T-cell (primary cell): ENCODE data around the gene PXT1. TPM values are rescaled to one million over a fixed set of nuclear protein-coding genes. Genes with fewer than 3 reads are reported as not detected.

Experiments used
- ATAC-seq, 4 experiments: fragments of 200-7000 bp in 3 of 4; fragments of 150-1000 bp in 1 of 4; cut with Tn5 transposase; replicated peaks in 1 of 4; 1 replicate in 3 of 4; 2 replicates in 1 of 4; pipeline ENCODE4 v1.10.0; 2021; ENCODE audit warnings: moderate library complexity in 3 of 4, mild to moderate bottlenecking in 2 of 4, moderate number of reproducible peaks in 1 of 4
- CTCF ChIA-PET, 2 donors: fragments of 300-600 bp; sonication (Branson Sonifier 250); formaldehyde crosslinking; loops; one replicate each; lab custom pipeline; 2022; ENCODE audit warnings: antibody characterized with exemption in 2 of 2; lab: Charles Lee
- POLR2A ChIA-PET, 2 donors: fragments of 300-600 bp; sonication (Branson Sonifier 250); formaldehyde crosslinking; loops; one replicate each; lab custom pipeline; 2022; ENCODE audit warnings: antibody characterized with exemption in 2 of 2; lab: Charles Lee
- DNase-seq, 35 experiments: peaks; one replicate each; pipeline versions ENCODE4 v3.0.0 to v3.0.0-alpha.2; 2013 to 2023
- H3K27ac ChIP-seq: one replicate; pipeline ENCODE4 v1.5.1; 2013; ENCODE audit warnings: low read length
- H3K27me3 ChIP-seq, 2 experiments: replicated peaks in 1 of 2; 1 replicate in 1 of 2; 2 replicates in 1 of 2; pipeline versions ENCODE4 v1.6.1 to v1.7.0; 2013; ENCODE audit warnings: low read length in 1 of 2, mixed read lengths in 1 of 2; ENCODE audit not compliant: control insufficient read depth in 2 of 2, insufficient read depth in 2 of 2; ENCODE audit errors: extremely low read depth in 1 of 2
- H3K36me3 ChIP-seq, 2 donors: 1 replicate in 1 of 2; 2 replicates in 1 of 2; pipeline versions ENCODE4 v1.6.1 to v1.7.0; 2013; ENCODE audit warnings: low read length in 1 of 2; ENCODE audit not compliant: control insufficient read depth in 2 of 2, insufficient read depth in 1 of 2; ENCODE audit errors: extremely low read depth in 1 of 2
- H3K4me1 ChIP-seq, 2 experiments: 1 replicate in 1 of 2; 2 replicates in 1 of 2; pipeline versions ENCODE4 v1.6.1 to v1.7.0; 2013; ENCODE audit warnings: low read length in 2 of 2, mixed read lengths in 1 of 2; ENCODE audit not compliant: insufficient read depth in 2 of 2, control insufficient read depth in 1 of 2; ENCODE audit errors: extremely low read depth in 1 of 2
- H3K4me3 ChIP-seq, 2 donors: 1 replicate in 1 of 2; 2 replicates in 1 of 2; pipeline versions ENCODE4 v1.5.1 to v1.7.0; 2013; ENCODE audit warnings: mild to moderate bottlenecking in 2 of 2, low read length in 1 of 2, moderate library complexity in 1 of 2; ENCODE audit not compliant: control insufficient read depth in 1 of 2; ENCODE audit errors: extremely low read depth in 1 of 2
- H3K9me3 ChIP-seq: 2 replicates; pipeline ENCODE4 v1.7.0; 2013
- H3K27ac Mint-ChIP-seq, 2 donors: one replicate each; pipeline ENCODE4 v1.8.0; 2020 to 2021; ENCODE audit warnings: mild to moderate bottlenecking in 2 of 2, mixed read lengths in 2 of 2
- H3K27me3 Mint-ChIP-seq, 2 donors: one replicate each; pipeline ENCODE4 v1.8.0; 2021 to 2022; ENCODE audit warnings: mixed read lengths in 2 of 2
- H3K36me3 Mint-ChIP-seq: one replicate; pipeline ENCODE4 v1.8.0; 2021; ENCODE audit warnings: mixed read lengths
- H3K4me1 Mint-ChIP-seq, 3 donors: one replicate each; pipeline ENCODE4 v1.8.0; 2020 to 2022; ENCODE audit warnings: mixed read lengths in 3 of 3, mild to moderate bottlenecking in 1 of 3
- H3K4me3 Mint-ChIP-seq, 3 donors: one replicate each; pipeline ENCODE4 v1.8.0; 2020 to 2022; ENCODE audit warnings: mild to moderate bottlenecking in 3 of 3, mixed read lengths in 3 of 3, moderate library complexity in 3 of 3
- H3K9me3 Mint-ChIP-seq, 3 donors: one replicate each; pipeline ENCODE4 v1.8.0; 2020 to 2022; ENCODE audit warnings: mixed read lengths in 3 of 3
- WGBS: methylation state at CpG from one replicate; pipeline ENCODE4 v1.1.5; 2013; ENCODE audit warnings: missing lambda C conversion rate; ENCODE audit not compliant: insufficient coverage; 5-methylcytosine and 5-hydroxymethylcytosine counted together
- total RNA-seq, 35 experiments: library from RNA in 6 of 35; stranded (reverse) in 6 of 35; fragments of 120-200 nt in 1 of 35; gene quantifications; one replicate each; pipeline versions ENCODE4 v1.2.1 to v1.2.4 and lab custom pipeline; 2013 to 2026

PXT1 gene
- total RNA-seq, 5 donors from 2014 or later (not counting 1 experiment from before 2014, with no cell fraction given): 0.13 to 0.44 (median 0.25) TPM; not detected in 1

GRCh38 chr6:36373368-36374019 lies 69.2 kb downstream of the PXT1 start:
- no peak overlapping the region for H3K4me3 Mint-ChIP-seq
- 70% methylated on average over 8 of the region's 15 CpGs for WGBS
- H3K36me3 Mint-ChIP-seq: peaks cover 24% of the 10 kb centered on the region
- CTCF ChIA-PET: interaction anchor here in 1 of 2 donors (0.6 kb wide), 1 partner anchor 274 kb away, joined by 3 read pairs; no protein-coding TSS in a partner anchor
- Histone ChIP-seq H3K27me3 (peaks cover 0 to 6% of the 10 kb centered on the region in 2 experiments), H3K4me1 (no peaks in the 10 kb centered on the region), H3K9me3 (no peaks in the 10 kb centered on the region), H3K27ac (no peak overlapping the region), H3K4me3 (no peak overlapping the region), H3K36me3 (no peaks in the 10 kb centered on the region)
- ATAC-seq (no peak), DNase-seq (no peak)
- peaks cover 0 to 5% (median 0%) of the 10 kb centered on the region in 3 donors for H3K4me1 Mint-ChIP-seq
- peaks cover 0 to 14% of the 10 kb centered on the region in 2 donors for H3K27me3 Mint-ChIP-seq
- H3K9me3 Mint-ChIP-seq: no peaks in the 10 kb centered on the region
- POLR2A ChIA-PET: no interaction called here
- no peak overlapping the region for H3K27ac Mint-ChIP-seq

DNA sequence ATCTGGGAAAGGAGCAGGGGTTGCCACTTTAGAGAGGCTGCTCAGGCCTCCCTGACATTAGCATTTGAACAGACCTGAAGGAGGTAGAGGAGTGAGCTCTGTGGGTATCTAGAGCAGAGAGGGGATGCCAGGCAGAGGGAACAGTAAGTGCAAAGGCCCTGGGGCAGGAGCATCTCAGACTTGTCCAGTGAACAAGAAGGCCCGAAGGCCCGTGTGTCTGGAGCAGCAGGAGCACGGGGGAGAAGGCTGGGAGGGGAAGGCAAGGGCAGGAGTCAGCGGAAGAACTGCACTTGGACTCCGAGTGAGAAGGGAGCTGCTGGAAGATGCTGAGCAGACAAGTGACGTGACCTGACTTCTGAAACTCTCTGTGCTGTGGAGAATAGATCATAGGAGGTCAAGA lies 70.6 kb downstream of the PXT1 start:
- Mint-ChIP-seq H3K36me3 (peaks cover 24% of the 10 kb centered on the region), H3K27me3 (peaks cover 0 to 14% of the 10 kb centered on the region in 2 donors), H3K9me3 (no peaks in the 10 kb centered on the region), H3K4me3 (no peak overlapping the region), H3K4me1 (no peaks in the 10 kb centered on the region), H3K27ac (no peak overlapping the region)
- ATAC-seq: no peak
- Histone ChIP-seq H3K4me1 (no peaks in the 10 kb centered on the region), H3K36me3 (no peaks in the 10 kb centered on the region), H3K27ac (no peak overlapping the region), H3K4me3 (no peak overlapping the region), H3K27me3 (peaks cover 0 to 6% of the 10 kb centered on the region in 2 experiments), H3K9me3 (no peaks in the 10 kb centered on the region)
- no peak for DNase-seq
- ChIA-PET CTCF (no interaction called here), POLR2A (no interaction called here)
- 93% methylated on average over 6 of the region's 6 CpGs for WGBS

- Histone ChIP-seq H3K36me3 (no peaks in the 10 kb centered on the region), H3K27me3 (peaks cover 0 to 6% of the 10 kb centered on the region in 2 experiments), H3K27ac (no peak overlapping the region), H3K9me3 (no peaks in the 10 kb centered on the region), H3K4me3 (no peak overlapping the region), H3K4me1 (no peaks in the 10 kb centered on the region)
- H3K4me3 Mint-ChIP-seq: no peak overlapping the region
- H3K9me3 Mint-ChIP-seq: no peaks in the 10 kb centered on the region
- peaks cover 23% of the 10 kb centered on the region for H3K36me3 Mint-ChIP-seq
- DNase-seq: no peak
- ATAC-seq: no peak
- H3K27ac Mint-ChIP-seq: no peak overlapping the region
- no peaks in the 10 kb centered on the region for H3K4me1 Mint-ChIP-seq
- ChIA-PET POLR2A (interaction anchor here in 1 of 2 donors (0.6 kb wide), 1 partner anchor 412 kb away, joined by 3 read pairs; no protein-coding TSS in a partner anchor), CTCF (no interaction called here)
- peaks cover 0 to 14% of the 10 kb centered on the region in 2 donors for H3K27me3 Mint-ChIP-seq
- WGBS: 92% methylated on average over 9 of the region's 9 CpGs
These were observed 71.4 kb downstream of the PXT1 start for GRCh38 chr6:36371211-36371610.

DNA sequence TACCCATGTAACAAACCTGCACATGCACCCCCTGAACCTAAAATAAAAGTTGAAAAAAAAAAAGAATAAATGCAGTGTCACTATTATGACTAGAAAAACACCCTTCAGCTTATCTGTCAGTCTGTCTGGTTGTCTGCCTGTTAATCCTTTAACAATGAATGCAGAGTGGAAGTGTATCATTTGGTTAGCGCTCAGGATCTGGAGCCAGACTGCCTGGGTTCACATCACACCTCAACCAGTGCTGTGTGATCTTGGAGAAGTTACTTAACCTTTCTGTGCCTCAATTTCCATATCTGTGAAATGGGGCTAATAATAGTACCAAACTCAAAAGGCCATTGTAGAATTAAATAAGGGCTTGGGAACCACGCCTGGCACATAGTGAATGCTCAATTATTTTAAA lies 72.0 kb downstream of the PXT1 start:
- Histone ChIP-seq H3K36me3 (no peaks in the 10 kb centered on the region), H3K27me3 (peaks cover 0 to 6% of the 10 kb centered on the region in 2 experiments), H3K4me3 (no peak overlapping the region), H3K27ac (no peak overlapping the region), H3K4me1 (no peaks in the 10 kb centered on the region), H3K9me3 (no peaks in the 10 kb centered on the region)
- H3K4me3 Mint-ChIP-seq: no peak overlapping the region
- H3K27me3 Mint-ChIP-seq: peaks cover 0 to 14% of the 10 kb centered on the region in 2 donors
- no CpG with 5 or more reads among the region's 2 CpGs for WGBS
- ChIA-PET CTCF (interaction anchor here in 1 of 2 donors (0.6 kb wide), 1 partner anchor 329 kb away, joined by 8 read pairs; no protein-coding TSS in a partner anchor), POLR2A (interaction anchor here in 1 of 2 donors (0.6 kb wide), 1 partner anchor 413 kb away, joined by 3 read pairs; no protein-coding TSS in a partner anchor)
- no peak overlapping the region for H3K27ac Mint-ChIP-seq
- no peaks in the 10 kb centered on the region for H3K9me3 Mint-ChIP-seq
- no peak for DNase-seq
- no peak for ATAC-seq
- peaks cover 20% of the 10 kb centered on the region for H3K36me3 Mint-ChIP-seq
- no peaks in the 10 kb centered on the region for H3K4me1 Mint-ChIP-seq

DNA sequence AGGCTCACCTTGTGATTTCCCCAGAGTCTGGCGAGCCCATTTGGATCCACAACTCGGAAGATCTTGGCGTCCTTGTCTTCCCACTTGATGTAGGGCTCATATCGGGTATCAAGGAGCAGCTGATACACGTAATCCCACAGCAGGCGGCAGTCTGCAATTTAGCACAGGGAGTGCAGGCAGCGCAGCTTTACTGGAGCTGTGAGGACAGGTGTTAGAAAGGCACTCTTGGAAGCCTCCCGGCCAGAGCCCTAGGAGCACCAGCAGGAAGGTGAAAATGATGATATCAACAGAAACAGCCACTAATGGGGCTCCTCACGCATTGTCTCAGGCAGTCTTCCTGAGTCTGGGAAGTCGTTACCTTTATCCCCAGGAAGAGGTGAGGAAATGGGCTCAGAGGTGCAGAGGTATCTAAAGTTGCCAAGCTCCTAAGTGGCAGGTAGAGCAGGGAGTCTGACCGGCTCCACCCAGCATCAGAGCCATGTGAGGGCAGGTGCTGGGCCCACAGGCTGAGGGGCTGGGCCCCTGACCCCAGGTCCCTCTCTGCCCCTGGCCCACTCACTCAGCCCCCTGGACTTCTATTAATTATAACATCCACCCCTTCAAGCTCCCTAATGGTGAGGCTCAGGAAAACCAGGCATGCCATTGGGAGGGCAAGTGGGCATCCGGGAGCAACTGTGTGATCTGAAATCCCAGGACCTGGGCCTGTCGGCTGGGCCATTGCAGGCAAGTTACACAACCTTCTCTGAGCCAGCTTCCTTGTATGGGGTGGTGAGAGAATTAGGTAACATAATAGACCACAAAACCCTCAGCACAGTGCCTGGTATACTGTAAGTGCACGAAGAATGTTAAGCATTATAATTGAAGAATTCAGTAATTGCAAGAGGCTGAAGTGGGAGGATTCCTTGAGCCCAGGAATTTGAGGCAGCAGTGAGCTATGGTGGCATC lies 73.5 kb downstream of the PXT1 start:
- Mint-ChIP-seq H3K9me3 (no peaks in the 10 kb centered on the region), H3K36me3 (peaks cover 20% of the 10 kb centered on the region), H3K4me3 (no peak overlapping the region), H3K27ac (no peak overlapping the region), H3K27me3 (peaks cover 0 to 14% of the 10 kb centered on the region in 2 donors), H3K4me1 (no peaks in the 10 kb centered on the region)
- peak in 1 of 35 experiments; percentile 10 for DNase-seq
- ChIA-PET POLR2A (no interaction called here), CTCF (no interaction called here)
- 95% methylated on average over 11 of the region's 14 CpGs for WGBS
- no peak overlapping the region for H3K4me3 ChIP-seq
- no peak for ATAC-seq
- H3K27ac ChIP-seq: no peak overlapping the region
- peaks cover 0 to 6% of the 10 kb centered on the region in 2 experiments for H3K27me3 ChIP-seq
- no peaks in the 10 kb centered on the region for H3K36me3 ChIP-seq
- no peaks in the 10 kb centered on the region for H3K4me1 ChIP-seq
- H3K9me3 ChIP-seq: no peaks in the 10 kb centered on the region

DNA sequence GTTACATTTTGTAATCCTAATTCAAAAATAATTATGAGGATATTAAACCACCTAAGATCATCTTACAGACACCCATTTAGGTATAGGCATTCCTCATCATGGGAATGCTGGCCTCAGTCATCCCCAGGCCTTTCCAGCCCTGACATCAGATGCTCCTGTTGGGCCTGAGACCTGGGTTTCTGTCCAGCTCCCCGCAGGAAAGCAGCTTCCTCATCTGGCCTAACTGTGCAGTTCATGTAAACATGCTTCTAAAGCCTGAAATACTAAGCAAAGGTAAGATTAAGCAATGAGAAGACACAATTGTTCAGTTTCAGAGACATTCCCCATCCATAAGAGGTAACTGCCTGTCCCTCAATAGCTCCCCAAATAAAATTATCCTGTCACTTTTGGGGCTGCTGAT lies 74.2 kb downstream of the PXT1 start:
- DNase-seq (no peak), ATAC-seq (no peak)
- Histone ChIP-seq H3K27ac (no peak overlapping the region), H3K36me3 (no peaks in the 10 kb centered on the region), H3K4me3 (no peak overlapping the region), H3K9me3 (no peaks in the 10 kb centered on the region), H3K4me1 (no peaks in the 10 kb centered on the region), H3K27me3 (peaks cover 0 to 6% of the 10 kb centered on the region in 2 experiments)
- no peaks in the 10 kb centered on the region for H3K4me1 Mint-ChIP-seq
- peaks cover 20% of the 10 kb centered on the region for H3K36me3 Mint-ChIP-seq
- no peak overlapping the region for H3K27ac Mint-ChIP-seq
- ChIA-PET CTCF (interaction anchor here in 1 of 2 donors (0.8 kb wide), 1 partner anchor 27 kb away, joined by 3 read pairs; no protein-coding TSS in a partner anchor), POLR2A (interaction anchor here in 1 of 2 donors (0.6 kb wide), 1 partner anchor 392 kb away, joined by 3 read pairs; no protein-coding TSS in a partner anchor)
- H3K27me3 Mint-ChIP-seq: peaks cover 0 to 14% of the 10 kb centered on the region in 2 donors
- H3K4me3 Mint-ChIP-seq: no peak overlapping the region
- no peaks in the 10 kb centered on the region for H3K9me3 Mint-ChIP-seq
- WGBS: 80% methylated on average over 1 of the region's 1 CpG
